HUDEP-2 (cell line): ENCODE results near the gene VEZF1.
"Not testable (repeated sequence)": the region's sequence is repeated elsewhere in the genome, so short reads cannot be mapped to it uniquely, and the experiment has no call there.

Experiments
- DNase-seq, 76 experiments: peaks; one replicate each; lab custom pipeline; 2025; ENCODE audit not compliant: unreplicated experiment in 76 of 76; lab: John Stamatoyannopoulos, UW

The VEZF1 gene

GRCh38 chr17:57979076-57979475 is 9.0 kb downstream of the VEZF1 start:
- no peak for DNase-seq

GRCh38 chr17:57976594-57976993 is 11.5 kb downstream of the VEZF1 start:
- no peak for DNase-seq

GRCh38 chr17:57975044-57975443 is 13.0 kb downstream of the VEZF1 start:
- DNase-seq = no peak

- not testable (repeated sequence) for DNase-seq
These were observed 13.8 kb downstream of the VEZF1 start for GRCh38 chr17:57974053-57974824.

- no peak for DNase-seq
These were observed 15.9 kb downstream of the VEZF1 start for GRCh38 chr17:57972151-57972550.

GRCh38 chr17:57971572-57971971 is 16.5 kb downstream of the VEZF1 start:
- no peak for DNase-seq

- DNase-seq = no peak
These were observed 17.3 kb downstream of the VEZF1 start for GRCh38 chr17:57970710-57971109.

- no peak for DNase-seq
These were observed 19.6 kb downstream of the VEZF1 start for GRCh38 chr17:57968456-57968855.

GRCh38 chr17:57966875-57967274 is 21.2 kb downstream of the VEZF1 start:
- no peak for DNase-seq

- no peak for DNase-seq
These were observed 21.8 kb downstream of the VEZF1 start for GRCh38 chr17:57966246-57966645.

GRCh38 chr17:57965521-57966160 is 22.4 kb downstream of the VEZF1 start:
- DNase-seq = no peak

- DNase-seq = no peak
These were observed 24.9 kb downstream of the VEZF1 start for GRCh38 chr17:57963149-57963511.

GRCh38 chr17:57962279-57963148 is 25.5 kb downstream of the VEZF1 start:
- DNase-seq = no peak

- no peak for DNase-seq
These were observed 28.1 kb downstream of the VEZF1 start for GRCh38 chr17:57959929-57960328.

- DNase-seq = not testable (repeated sequence)
These were observed 29.7 kb downstream of the VEZF1 start for GRCh38 chr17:57958391-57958790.

GRCh38 chr17:57957886-57958285 is 30.2 kb downstream of the VEZF1 start:
- no peak for DNase-seq

- DNase-seq = no peak
These were observed 30.8 kb downstream of the VEZF1 start for GRCh38 chr17:57957120-57957850.

- no peak for DNase-seq
These were observed 31.5 kb downstream of the VEZF1 start for GRCh38 chr17:57956291-57957119.

- DNase-seq = peak in 34 of 76 experiments; percentile 10 to 65 (median 36)
These were observed 32.7 kb downstream of the VEZF1 start, which contains the start of gene CUEDC1 for GRCh38 chr17:57955183-57955931. Gene CUEDC1 (minus strand): TSS chr17:57955412. CDS start chr17:57885564, 69,848 bp downstream.
